Gastrocnemius medialis (tissue), 4 donors: Measurements from ENCODE around the gene AKAP13. TPM values are rescaled to one million over a fixed set of nuclear protein-coding genes. Genes with fewer than 3 reads are reported as not detected.

Source experiments
- ATAC-seq, 2 donors: fragments of 150-250 bp; one replicate each; pipeline ENCODE4 v1.9.1; 2016
- DNase-seq, 2 donors: peaks; one replicate each; pipeline ENCODE4 v3.0.0-alpha.2; 2019
- H3K27ac ChIP-seq, 4 donors: fragments of 200-600 bp; sonication (generic); 1 replicate in 1 of 4; 2 replicates in 3 of 4; pipeline ENCODE4 v1.5.1; 2016 to 2018; ENCODE audit warnings: mild to moderate bottlenecking in 2 of 4, moderate library complexity in 1 of 4
- H3K27me3 ChIP-seq, 3 donors: fragments of 200-600 bp; sonication (generic) in 2 of 3; 1 replicate in 1 of 3; 2 replicates in 2 of 3; pipeline versions ENCODE4 v1.5.1 to v1.6.0; 2016 to 2019; ENCODE audit warnings: mild to moderate bottlenecking in 1 of 3, moderate library complexity in 1 of 3
- H3K36me3 ChIP-seq, 2 donors: fragments of 200-600 bp; sonication (generic) in 1 of 2; one replicate each; pipeline ENCODE4 v1.5.1; 2017 to 2018
- H3K4me1 ChIP-seq, 2 donors: fragments of 200-600 bp; sonication (generic) in 1 of 2; one replicate each; pipeline ENCODE4 v1.5.1; 2016 to 2017; ENCODE audit warnings: mild to moderate bottlenecking in 2 of 2
- H3K4me3 ChIP-seq, 4 donors: fragments of 200-600 bp; sonication (generic) in 3 of 4; 1 replicate in 1 of 4; 2 replicates in 3 of 4; pipeline ENCODE4 v1.5.1; 2016 to 2019; ENCODE audit warnings: mild to moderate bottlenecking in 2 of 4
- H3K9me3 ChIP-seq, 3 donors: fragments of 200-600 bp; sonication (generic) in 2 of 3; 1 replicate in 1 of 3; 2 replicates in 2 of 3; pipeline ENCODE4 v1.5.1; 2016 to 2019
- CTCF ChIP-seq, 5 experiments: fragments of 450-650 bp in 3 of 5; fragments of 200-600 bp in 2 of 5; sonication (generic) in 2 of 5; IDR thresholded peaks in 4 of 5; conservative IDR thresholded peaks in 1 of 5; 1 replicate in 4 of 5; 2 replicates in 1 of 5; pipeline ENCODE4 v1.5.1; 2016 to 2019; ENCODE audit warnings: antibody characterized with exemption in 5 of 5, mild to moderate bottlenecking in 3 of 5, moderate library complexity in 3 of 5
- POLR2A ChIP-seq, 2 donors: fragments of 450-650 bp; IDR thresholded peaks; one replicate each; pipeline ENCODE4 v1.6.1; 2017; ENCODE audit warnings: antibody characterized with exemption in 2 of 2, mild to moderate bottlenecking in 2 of 2, moderate library complexity in 2 of 2
- in situ Hi-C, 4 donors: fragments of 200-750 bp; cut with MboI; loops; one replicate each; pipeline versions ENCODE4 v1.15.0 to v1.8.0; 2017; ENCODE audit warnings: low sequenced_read_pairs in 4 of 4
- intact Hi-C: fragments of 100-400 bp; cut with DNase I; formaldehyde crosslinking; loops from one replicate; pipeline ENCODE4 v1.15.1; 2023; ENCODE audit warnings: low total_unique reads
- total RNA-seq, 4 donors: library from RNA; depleted of rRNA; stranded (reverse); fragments of >200 nt; gene quantifications; one replicate each; pipeline versions ENCODE4 v1.1.0 to v1.2.3, GENCODE V29; 2016

AKAP13 gene
- total RNA-seq, 4 donors from 2014 or later, result 127 to 481 (median 172) TPM

GRCh38 chr15:85463276-85463892, 83.0 kb downstream of the AKAP13 start:
- H3K4me1 ChIP-seq, result peaks cover 7 to 9% of the 10 kb centered on the region in 2 donors
- in situ Hi-C loops, result no loop called here
- no peaks in the 10 kb centered on the region for H3K36me3 ChIP-seq
- TF ChIP-seq POLR2A (IDR thresholded peaks at IDR 0.05), result no peak
- no peak for TF ChIP-seq CTCF (IDR thresholded peaks at IDR 0.05 in 4 of 5, conservative IDR thresholded peaks at IDR 0.05 in 1 of 5)
- intact Hi-C loops, result no loop called here
- no peak overlapping the region for H3K4me3 ChIP-seq
- no peak overlapping the region for H3K27ac ChIP-seq
- ATAC-seq, result no peak
- no peak for DNase-seq
- no peaks in the 10 kb centered on the region for H3K9me3 ChIP-seq
- no peaks in the 10 kb centered on the region for H3K27me3 ChIP-seq

DNA sequence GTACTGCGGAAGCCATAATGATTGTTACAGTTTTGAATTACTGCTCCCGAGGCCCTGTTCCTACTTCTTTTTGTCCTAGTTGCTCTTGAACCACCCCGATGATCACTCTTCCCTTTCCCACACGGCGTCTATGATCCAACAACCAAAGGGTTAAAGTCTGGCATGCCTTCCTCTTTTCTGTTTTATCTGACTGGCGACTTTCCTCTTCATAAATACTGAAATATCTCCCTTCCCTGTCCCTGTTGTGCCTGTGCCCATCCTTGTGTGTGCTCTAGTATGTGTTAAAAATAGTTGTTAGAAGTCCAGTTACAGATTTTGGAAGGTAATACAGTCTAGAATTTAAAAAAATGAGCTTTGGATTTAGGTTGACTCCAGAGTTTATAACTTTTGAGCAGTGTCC, 83.6 kb downstream of the AKAP13 start:
- Histone ChIP-seq H3K27ac (no peak overlapping the region), H3K36me3 (no peaks in the 10 kb centered on the region), H3K4me1 (peaks cover 7 to 9% of the 10 kb centered on the region in 2 donors), H3K9me3 (no peaks in the 10 kb centered on the region), H3K4me3 (no peak overlapping the region), H3K27me3 (no peaks in the 10 kb centered on the region)
- intact Hi-C loops (no loop called here), in situ Hi-C loops (no loop called here)
- no peak for ATAC-seq
- TF ChIP-seq POLR2A (IDR thresholded peaks at IDR 0.05) (no peak), CTCF (IDR thresholded peaks at IDR 0.05 in 4 of 5, conservative IDR thresholded peaks at IDR 0.05 in 1 of 5) (no peak)
- no peak for DNase-seq

DNA sequence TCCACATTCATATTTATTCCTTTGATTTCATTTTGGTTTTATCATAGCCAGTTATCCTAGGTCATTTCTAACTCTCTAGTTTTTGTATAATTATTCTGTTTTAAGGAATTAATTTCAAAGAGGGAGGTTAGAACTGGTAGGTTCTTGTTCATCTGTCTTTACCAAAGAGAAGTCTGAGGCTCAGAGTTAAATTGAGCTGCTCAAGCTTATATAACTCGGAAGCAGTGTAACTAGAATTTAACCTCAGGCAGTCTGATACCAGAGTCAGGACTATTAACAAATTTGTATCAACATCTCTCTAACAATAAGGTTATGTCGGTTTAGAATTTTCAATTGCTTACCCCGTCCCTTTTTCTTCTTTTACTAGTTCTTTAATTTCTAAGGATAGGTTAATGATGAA, 84.1 kb downstream of the AKAP13 start:
- H3K4me1 ChIP-seq, result peaks cover 7 to 9% of the 10 kb centered on the region in 2 donors
- intact Hi-C loops, result no loop called here
- no peaks in the 10 kb centered on the region for H3K36me3 ChIP-seq
- no peak overlapping the region for H3K27ac ChIP-seq
- H3K9me3 ChIP-seq, result no peaks in the 10 kb centered on the region
- H3K4me3 ChIP-seq, result no peak overlapping the region
- TF ChIP-seq POLR2A (IDR thresholded peaks at IDR 0.05) (no peak), CTCF (IDR thresholded peaks at IDR 0.05 in 4 of 5, conservative IDR thresholded peaks at IDR 0.05 in 1 of 5) (no peak)
- no peaks in the 10 kb centered on the region for H3K27me3 ChIP-seq
- ATAC-seq (no peak), DNase-seq (no peak)
- in situ Hi-C loops, result no loop called here

GRCh38 chr15:85470563-85471271, 90.3 kb downstream of the AKAP13 start:
- H3K27ac ChIP-seq, result no peak overlapping the region
- in situ Hi-C loops, result no loop called here
- ATAC-seq, result no peak
- DNase-seq, result no peak
- H3K27me3 ChIP-seq, result no peaks in the 10 kb centered on the region
- intact Hi-C loops, result no loop called here
- no peaks in the 10 kb centered on the region for H3K36me3 ChIP-seq
- TF ChIP-seq POLR2A (IDR thresholded peaks at IDR 0.05) (no peak), CTCF (IDR thresholded peaks at IDR 0.05 in 4 of 5, conservative IDR thresholded peaks at IDR 0.05 in 1 of 5) (no peak)
- no peaks in the 10 kb centered on the region for H3K9me3 ChIP-seq
- H3K4me3 ChIP-seq, result no peak overlapping the region
- H3K4me1 ChIP-seq, result peaks cover 0 to 9% of the 10 kb centered on the region in 2 donors
